Neutrophil (primary cell): Measurements from ENCODE around the gene BCAS3.

Experiments
- H3K27ac ChIP-seq: fragments of 200-600 bp; sonication (generic); 2 replicates; pipeline ENCODE4 v1.5.1; 2016; ENCODE audit warnings: mild to moderate bottlenecking, moderate library complexity
- H3K27me3 ChIP-seq: fragments of 200-600 bp; sonication (generic); 2 replicates; pipeline ENCODE4 v1.6.0; 2016; ENCODE audit warnings: mild to moderate bottlenecking
- H3K36me3 ChIP-seq: fragments of 200-600 bp; sonication (generic); 2 replicates; pipeline ENCODE4 v1.5.1; 2017
- H3K4me1 ChIP-seq, 2 experiments: fragments of 200-600 bp in 1 of 2; sonication (generic) in 1 of 2; 1 replicate in 1 of 2; 2 replicates in 1 of 2; pipeline versions ENCODE4 v1.5.1 to v1.6.1; 2013 to 2016; ENCODE audit warnings: low read depth in 1 of 2, low read length in 1 of 2, mild to moderate bottlenecking in 1 of 2, moderate library complexity in 1 of 2; ENCODE audit not compliant: control insufficient read depth in 1 of 2, insufficient read depth in 1 of 2
- H3K4me3 ChIP-seq, 2 experiments: fragments of 200-600 bp in 1 of 2; sonication (generic) in 1 of 2; 1 replicate in 1 of 2; 2 replicates in 1 of 2; pipeline ENCODE4 v1.5.1; 2013 to 2016; ENCODE audit warnings: low read depth in 1 of 2, low read length in 1 of 2, mild to moderate bottlenecking in 1 of 2, moderate library complexity in 1 of 2
- H3K9me3 ChIP-seq: fragments of 200-600 bp; sonication (generic); 2 replicates; pipeline ENCODE4 v1.5.1; 2016
- TF ChIP-seq, protein P1 (sequence below): fragments of 200-600 bp; sonication (generic); IDR thresholded peaks from 2 replicates; pipeline ENCODE4 v1.5.1; 2016; ENCODE audit warnings: antibody characterized with exemption

The BCAS3 gene

DNA sequence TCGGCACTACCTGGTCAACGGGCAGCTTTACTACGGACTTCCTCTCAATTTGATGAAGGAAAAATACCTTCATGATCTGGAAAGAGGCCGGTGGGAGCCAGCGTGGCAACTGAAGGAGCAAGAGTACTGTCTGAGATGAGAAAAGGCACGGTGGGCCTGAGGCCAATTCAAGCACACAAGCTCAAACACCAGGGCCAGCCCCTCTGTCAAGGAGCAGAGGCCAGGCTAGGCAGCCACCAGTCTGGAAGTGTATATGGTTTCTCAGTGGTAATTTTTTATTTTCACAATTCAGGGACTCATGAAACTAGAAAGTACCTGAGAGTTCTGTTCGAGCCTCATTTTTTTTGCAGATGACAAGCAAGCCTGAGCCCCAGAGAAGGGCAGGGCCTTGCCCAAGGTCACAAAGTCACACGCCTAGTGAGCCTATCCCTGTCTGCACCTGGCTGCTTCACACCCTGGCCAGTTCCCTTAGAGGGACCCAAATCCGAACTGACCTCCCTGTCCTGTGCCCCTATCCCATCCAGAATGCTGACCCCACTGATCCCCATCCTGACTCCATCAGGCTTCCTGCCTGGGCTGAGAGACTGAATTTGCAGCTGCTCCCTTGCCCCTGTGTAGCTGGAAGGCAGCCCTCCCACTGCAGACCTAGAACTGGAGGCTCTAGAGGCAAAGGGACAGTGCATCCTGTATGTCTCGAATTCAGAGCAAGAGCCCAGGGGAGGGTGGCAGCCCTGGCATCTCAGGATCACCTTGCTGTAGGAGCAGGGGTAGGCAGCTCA, 717.2 kb downstream of the BCAS3 start:
- Histone ChIP-seq H3K27ac (no peak overlapping the region), H3K36me3 (peaks cover 4% of the 10 kb centered on the region), H3K9me3 (no peaks in the 10 kb centered on the region), H3K27me3 (peaks cover 100% of the 10 kb centered on the region), H3K4me1 (peaks cover 6 to 27% of the 10 kb centered on the region in 2 experiments), H3K4me3 (no peak overlapping the region)
- TF ChIP-seq, protein P1, sequence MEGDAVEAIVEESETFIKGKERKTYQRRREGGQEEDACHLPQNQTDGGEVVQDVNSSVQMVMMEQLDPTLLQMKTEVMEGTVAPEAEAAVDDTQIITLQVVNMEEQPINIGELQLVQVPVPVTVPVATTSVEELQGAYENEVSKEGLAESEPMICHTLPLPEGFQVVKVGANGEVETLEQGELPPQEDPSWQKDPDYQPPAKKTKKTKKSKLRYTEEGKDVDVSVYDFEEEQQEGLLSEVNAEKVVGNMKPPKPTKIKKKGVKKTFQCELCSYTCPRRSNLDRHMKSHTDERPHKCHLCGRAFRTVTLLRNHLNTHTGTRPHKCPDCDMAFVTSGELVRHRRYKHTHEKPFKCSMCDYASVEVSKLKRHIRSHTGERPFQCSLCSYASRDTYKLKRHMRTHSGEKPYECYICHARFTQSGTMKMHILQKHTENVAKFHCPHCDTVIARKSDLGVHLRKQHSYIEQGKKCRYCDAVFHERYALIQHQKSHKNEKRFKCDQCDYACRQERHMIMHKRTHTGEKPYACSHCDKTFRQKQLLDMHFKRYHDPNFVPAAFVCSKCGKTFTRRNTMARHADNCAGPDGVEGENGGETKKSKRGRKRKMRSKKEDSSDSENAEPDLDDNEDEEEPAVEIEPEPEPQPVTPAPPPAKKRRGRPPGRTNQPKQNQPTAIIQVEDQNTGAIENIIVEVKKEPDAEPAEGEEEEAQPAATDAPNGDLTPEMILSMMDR: no peak

DNA sequence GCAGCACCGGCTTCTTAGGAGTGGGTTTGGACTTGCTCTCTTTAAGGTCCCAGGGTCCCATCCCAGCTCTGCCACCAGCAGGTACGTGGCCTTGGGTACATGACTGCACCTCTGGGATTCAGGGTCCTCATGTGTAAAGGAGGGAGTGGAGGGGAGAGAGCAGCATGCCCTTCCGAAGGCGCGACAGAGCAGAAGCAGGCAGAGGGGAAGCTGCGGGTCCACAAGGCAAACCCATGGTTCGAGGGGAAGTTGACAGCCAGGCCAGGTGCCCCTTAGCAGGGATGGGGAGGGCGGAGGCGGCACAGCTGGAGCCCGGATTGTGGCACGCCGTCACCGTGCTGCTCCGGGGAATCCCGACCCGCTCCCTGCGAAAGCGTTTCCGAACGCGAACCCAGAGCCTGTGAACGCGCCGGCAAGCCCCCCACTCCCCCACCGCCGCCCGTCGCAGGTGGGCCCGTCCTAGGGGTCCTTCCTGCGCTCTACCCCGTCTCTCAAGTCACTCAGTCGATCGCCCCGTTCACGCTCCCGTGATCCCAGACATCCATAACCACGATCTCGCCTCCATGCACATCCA, 717.8 kb downstream of the BCAS3 start:
- Histone ChIP-seq H3K4me3 (no peak overlapping the region), H3K36me3 (peaks cover 4% of the 10 kb centered on the region), H3K4me1 (peaks cover 6 to 29% of the 10 kb centered on the region in 2 experiments), H3K27me3 (peaks cover 100% of the 10 kb centered on the region), H3K27ac (no peak overlapping the region), H3K9me3 (no peaks in the 10 kb centered on the region)
- TF ChIP-seq, protein P1: no peak

DNA sequence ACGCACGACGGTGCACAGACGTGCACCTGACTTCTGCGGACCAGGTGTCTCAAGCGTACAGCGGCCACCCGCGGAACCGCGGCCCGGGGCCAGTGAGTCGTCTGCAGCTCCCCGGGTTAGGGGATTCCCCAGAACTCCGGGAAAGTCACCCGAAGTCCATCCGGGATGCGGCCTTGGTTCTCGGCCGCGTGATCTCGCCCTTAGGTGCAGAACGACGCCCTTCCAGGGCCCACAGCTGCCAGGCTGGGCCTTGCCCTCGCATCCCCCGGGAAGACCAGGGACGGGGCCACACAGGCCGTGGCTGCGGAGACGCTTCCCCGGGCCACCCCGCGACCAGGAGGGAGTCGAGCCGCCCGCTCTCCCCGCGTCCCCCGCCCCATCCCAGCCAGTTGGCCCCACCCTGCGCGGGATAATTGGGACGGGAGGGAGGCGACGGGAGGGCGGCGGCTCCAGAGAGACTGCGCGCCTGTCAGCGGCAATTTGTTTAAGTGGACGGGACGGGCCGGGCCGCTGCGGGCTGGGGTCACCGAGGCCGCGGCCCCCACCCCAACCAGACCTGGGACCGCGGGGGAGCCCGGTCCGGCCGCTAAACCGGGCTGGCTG, 718.4 kb downstream of the BCAS3 start:
- peaks cover 4% of the 10 kb centered on the region for H3K36me3 ChIP-seq
- H3K4me1 ChIP-seq: peaks cover 6 to 34% of the 10 kb centered on the region in 2 experiments
- TF ChIP-seq, protein P1: no peak
- H3K9me3 ChIP-seq: no peaks in the 10 kb centered on the region
- no peak overlapping the region for H3K27ac ChIP-seq
- peaks cover 100% of the 10 kb centered on the region for H3K27me3 ChIP-seq
- H3K4me3 ChIP-seq: no peak overlapping the region

DNA sequence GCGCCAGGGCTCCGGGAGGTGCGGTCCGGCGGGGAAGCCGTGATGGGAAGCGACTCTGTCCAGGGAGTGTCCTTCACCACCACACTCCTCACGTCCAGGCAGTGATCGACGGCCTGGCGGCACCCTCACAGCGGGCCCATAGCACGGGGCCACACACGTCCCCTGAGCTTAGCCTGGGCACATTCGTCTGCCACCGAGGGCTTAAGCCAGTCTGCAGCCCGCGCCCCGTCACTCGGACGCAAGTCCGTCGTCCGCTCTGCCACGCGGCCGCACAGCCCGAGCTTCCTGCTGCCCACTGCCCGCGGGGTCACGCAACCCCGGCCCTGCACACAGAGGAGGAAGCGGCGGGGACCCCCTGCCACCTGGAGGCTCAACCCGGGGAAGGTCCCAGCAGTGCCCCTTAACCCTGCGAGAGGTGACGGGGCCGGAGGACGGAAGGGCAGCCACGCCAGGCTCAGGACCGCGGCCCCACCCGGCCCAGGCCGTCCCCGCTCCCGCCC, 719.0 kb downstream of the BCAS3 start:
- peaks cover 6 to 34% of the 10 kb centered on the region in 2 experiments for H3K4me1 ChIP-seq

DNA sequence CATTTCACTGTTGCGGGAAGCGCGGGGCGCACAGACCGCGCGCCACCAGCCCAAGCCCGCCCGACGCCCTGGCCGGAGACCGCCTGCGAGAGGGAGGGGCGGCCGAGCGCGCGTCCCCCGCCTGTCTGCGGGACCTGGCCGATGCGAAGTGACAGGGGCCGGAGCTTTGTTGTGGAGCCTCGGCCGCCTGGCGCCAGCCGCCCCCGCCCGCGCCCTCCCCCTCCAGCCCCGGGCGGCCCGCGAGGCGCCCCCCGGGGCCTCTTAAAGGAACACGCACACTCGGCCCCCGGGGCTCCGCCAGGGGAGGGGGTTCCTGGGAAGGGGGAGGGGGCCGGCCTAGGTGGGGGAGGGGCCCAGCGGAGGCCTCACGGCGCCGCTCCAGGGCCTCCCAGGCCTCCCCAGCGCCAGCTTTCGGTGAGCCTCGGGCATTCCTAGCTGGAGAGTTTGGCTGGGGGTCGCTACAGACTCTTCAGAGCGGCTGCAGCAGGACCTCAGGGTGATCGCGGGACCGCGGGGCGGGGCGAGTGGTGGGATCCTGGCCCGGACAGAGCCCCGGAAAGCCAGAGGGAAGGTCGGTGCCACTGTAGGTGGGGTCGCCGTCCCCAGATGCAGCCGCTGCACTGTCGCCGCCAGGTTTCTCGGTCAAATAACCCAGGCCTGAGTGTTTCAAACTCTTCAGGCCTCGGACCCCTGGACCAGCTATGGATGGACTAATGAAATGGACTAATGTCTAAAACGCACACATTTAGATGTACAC, 719.6 kb downstream of the BCAS3 start:
- Histone ChIP-seq H3K36me3 (no peaks in the 10 kb centered on the region), H3K27me3 (peaks cover 100% of the 10 kb centered on the region), H3K27ac (no peak overlapping the region), H3K4me1 (peaks cover 6 to 34% of the 10 kb centered on the region in 2 experiments), H3K9me3 (no peaks in the 10 kb centered on the region), H3K4me3 (no peak overlapping the region)
- TF ChIP-seq, protein P1: no peak

More for the DNA sequence above, 719.0 kb downstream of the BCAS3 start:
- peaks cover 100% of the 10 kb centered on the region for H3K27me3 ChIP-seq
- no peaks in the 10 kb centered on the region for H3K9me3 ChIP-seq
- TF ChIP-seq, protein P1: no peak
- no peak overlapping the region for H3K27ac ChIP-seq
- H3K36me3 ChIP-seq: peaks cover 4% of the 10 kb centered on the region
- H3K4me3 ChIP-seq: no peak overlapping the region
